CD4-positive, alpha-beta T cell treated with Interleukin-12 subunit alpha and Interleukin-12 subunit beta, for 1 hour (primary cell): ENCODE results near the gene DMRT1.

Experiments
- DNase-seq: peaks from one replicate; pipeline ENCODE4 v3.0.0-alpha.2; 2020

Gene DMRT1

GRCh38 chr9:1005043-1005667 is 163.7 kb downstream of the DMRT1 start:
- peak; percentile 14 for DNase-seq

GRCh38 chr9:1007312-1007711 is 165.8 kb downstream of the DMRT1 start:
- no peak for DNase-seq

DNA sequence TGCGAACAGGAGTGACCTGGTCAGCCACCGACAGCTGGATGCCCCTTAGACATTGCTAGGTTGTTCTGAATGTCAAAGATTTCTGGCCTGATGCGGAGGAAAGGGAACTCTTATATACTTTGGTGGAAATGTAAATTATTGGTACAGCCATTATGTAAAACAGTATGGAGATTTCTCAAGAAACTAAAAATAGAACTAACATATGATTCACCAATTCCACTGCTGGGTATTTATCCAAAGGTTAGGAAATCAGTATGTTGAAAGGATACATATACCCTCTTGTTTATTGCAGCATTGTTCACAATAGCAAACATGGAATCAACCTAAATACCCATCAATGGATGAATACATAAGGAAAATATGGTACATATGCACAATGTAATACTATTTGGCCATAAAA is 166.7 kb downstream of the DMRT1 start:
- DNase-seq = no peak

DNA sequence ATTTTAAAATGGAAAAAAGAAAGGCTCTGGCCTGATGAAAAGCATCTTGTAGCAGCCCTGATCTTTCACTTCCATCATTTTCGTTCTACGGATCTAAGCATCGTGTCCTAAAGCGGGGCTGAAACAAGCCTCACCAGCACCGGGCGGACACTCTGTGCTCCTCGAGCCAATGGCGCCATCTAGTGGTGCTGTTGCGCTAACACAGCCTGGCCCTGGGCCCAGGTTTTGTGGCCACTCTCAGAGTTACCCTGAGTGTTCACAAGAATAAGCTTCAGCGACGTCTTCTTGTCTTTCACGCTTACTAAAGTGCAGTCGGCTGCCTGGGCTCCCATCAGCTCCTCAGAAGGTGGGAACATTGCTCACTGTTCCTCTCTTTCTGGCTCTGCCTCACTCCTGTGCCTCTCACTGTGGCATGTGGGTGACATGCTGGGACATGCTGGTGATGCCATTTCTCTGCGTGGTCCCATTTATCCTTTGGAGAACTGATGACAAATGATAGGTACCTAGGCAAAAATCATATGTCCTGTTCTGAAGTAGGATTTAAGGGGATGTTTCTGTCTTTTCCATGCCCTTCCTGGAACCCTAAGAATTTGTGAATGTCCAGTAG is 167.7 kb downstream of the DMRT1 start:
- DNase-seq = peak; percentile 71

DNA sequence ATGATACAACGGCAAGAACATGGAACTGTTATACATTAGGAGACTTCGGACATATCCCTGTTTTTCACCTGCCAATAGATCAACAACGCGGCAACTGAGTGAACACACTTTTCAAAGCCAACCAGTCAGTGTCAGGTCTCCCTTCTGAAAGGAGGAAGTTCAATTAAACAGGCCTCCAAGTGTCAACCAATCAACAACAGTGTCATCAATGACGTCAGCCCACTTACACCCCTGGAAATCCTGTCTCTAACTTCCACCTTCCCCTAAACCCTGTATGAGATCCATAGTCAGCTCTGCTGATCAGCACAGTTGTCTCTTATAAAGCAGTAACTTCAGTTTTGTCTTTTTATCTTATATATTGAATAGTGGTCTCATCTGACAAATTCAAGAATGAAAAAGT is 171.5 kb downstream of the DMRT1 start:
- DNase-seq = no peak

GRCh38 chr9:1014225-1014624 is 172.7 kb downstream of the DMRT1 start:
- DNase-seq = no peak

- no peak for DNase-seq
Measured at GRCh38 chr9:1014640-1015039, 173.1 kb downstream of the DMRT1 start.

GRCh38 chr9:1018121-1018520 is 176.6 kb downstream of the DMRT1 start:
- DNase-seq = peak; percentile 20
